Thyroid gland (tissue), 4 donors: Measurements from ENCODE around the gene PRSS33.

Experiments used
- CTCF ChIP-seq, 6 experiments: fragments of 200-600 bp in 3 of 6; fragments of 450-650 bp in 3 of 6; sonication (generic) in 3 of 6; IDR thresholded peaks; one replicate each; pipeline ENCODE4 v1.5.1; 2016 to 2019; ENCODE audit warnings: antibody characterized with exemption in 6 of 6, mild to moderate bottlenecking in 2 of 6, inconsistent platforms in 1 of 6, moderate library complexity in 1 of 6
- POLR2A ChIP-seq, 2 donors: fragments of 450-650 bp; IDR thresholded peaks; one replicate each; pipeline ENCODE4 v1.6.1; 2017; ENCODE audit warnings: antibody characterized with exemption in 2 of 2, mild to moderate bottlenecking in 2 of 2, moderate library complexity in 1 of 2

- TF ChIP-seq POLR2A (IDR thresholded peaks at IDR 0.05) (no peak), CTCF (IDR thresholded peaks at IDR 0.05) (no peak)
Measured at GRCh38 chr16:2765462-2766404, 21.6 kb downstream of the PRSS33 start.
